Right ventricle myocardium superior (tissue), 1 donor: ENCODE data around the gene CPT1B. TPM values are rescaled to one million over a fixed set of nuclear protein-coding genes. Genes with fewer than 3 reads are reported as not detected.
"Not testable (repeated sequence)": the region's sequence is repeated elsewhere in the genome, so short reads cannot be mapped to it uniquely, and the experiment has no call there.

Source experiments
- ATAC-seq: fragments of 200-7000 bp; cut with Tn5 transposase; one replicate; pipeline ENCODE4 v1.9.1; 2020; ENCODE audit warnings: mild to moderate bottlenecking; ENCODE audit not compliant: poor library complexity
- DNase-seq: peaks from one replicate; pipeline ENCODE4 v3.0.0-alpha.2; 2020
- intact Hi-C: fragments of 100-400 bp; cut with DNase I; formaldehyde crosslinking; loops from one replicate; pipeline ENCODE4 v1.11.2; 2022
- total RNA-seq: library from RNA; stranded (reverse); fragmentation: NEBNext Ultra II Directional; extraction: Animal tissue kit (Norgen Biotek cat#: 25700); gene quantifications from one replicate; pipeline ENCODE4 v1.2.1, GENCODE V29; 2021
- donor health status: DM: no; HTN: yes; CAD: no; lungs with severe emphysema.

CPT1B gene
- total RNA-seq, 1 donor from 2014 or later, result 402 TPM

DNA sequence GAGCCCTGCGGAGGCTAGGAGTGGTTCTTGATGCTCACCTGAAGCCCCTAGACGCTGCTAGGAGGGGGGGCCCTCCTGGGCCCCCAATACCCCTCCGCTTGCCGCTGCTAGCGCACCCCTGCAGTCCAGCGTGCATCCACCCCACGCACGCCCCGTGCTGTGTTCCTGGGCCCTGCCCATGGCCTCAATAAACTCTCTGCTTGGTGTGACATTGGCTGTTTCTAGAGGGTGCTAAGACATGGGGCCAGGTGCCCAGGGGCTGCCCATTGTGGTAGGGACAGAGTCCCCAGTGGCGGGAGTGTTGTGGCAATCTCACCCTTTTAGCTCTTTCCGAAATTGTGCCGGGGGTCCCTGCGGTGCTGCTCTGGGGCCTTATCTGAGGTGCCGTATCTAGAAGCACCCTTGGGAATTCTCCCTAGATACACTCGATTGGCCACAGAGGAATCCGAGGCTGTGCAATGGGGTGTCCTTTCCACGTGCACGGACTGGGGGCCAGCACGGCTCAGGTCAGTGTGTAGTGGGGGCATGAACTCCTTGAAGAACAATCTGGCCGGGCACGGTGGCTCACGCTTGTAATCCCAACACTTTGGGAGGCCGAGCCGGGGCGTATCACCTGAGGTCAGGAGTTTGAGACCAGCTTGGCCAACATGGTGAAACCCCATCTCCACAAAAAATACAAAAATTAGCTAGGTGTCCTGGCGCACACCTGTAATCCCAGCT, 33.3 kb upstream of the CPT1B start:
- ATAC-seq (no peak), DNase-seq (no peak)
- intact Hi-C loops, result no loop called here

DNA sequence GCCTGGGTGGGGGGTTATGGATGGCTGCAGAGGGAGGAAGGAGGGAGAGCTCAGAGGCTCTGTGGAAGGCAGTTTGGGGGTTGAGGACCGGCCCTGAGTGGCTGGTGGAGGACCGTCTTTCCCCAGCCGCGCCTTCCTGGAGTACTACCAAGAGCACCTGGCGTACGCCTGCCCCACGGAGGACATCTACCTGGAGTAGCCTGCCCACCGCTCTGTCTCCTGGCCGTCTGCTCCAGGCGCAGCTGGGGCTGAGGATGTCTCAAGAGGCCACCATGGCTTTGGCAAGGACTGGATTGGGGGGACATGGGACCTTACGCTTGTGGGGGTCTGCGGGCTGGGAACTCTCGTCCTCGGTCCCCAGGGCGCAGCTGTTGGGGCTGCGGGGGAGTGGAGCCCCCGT, 32.4 kb upstream of the CPT1B start:
- no peak for DNase-seq
- intact Hi-C loops, result no loop called here
- ATAC-seq, result no peak

DNA sequence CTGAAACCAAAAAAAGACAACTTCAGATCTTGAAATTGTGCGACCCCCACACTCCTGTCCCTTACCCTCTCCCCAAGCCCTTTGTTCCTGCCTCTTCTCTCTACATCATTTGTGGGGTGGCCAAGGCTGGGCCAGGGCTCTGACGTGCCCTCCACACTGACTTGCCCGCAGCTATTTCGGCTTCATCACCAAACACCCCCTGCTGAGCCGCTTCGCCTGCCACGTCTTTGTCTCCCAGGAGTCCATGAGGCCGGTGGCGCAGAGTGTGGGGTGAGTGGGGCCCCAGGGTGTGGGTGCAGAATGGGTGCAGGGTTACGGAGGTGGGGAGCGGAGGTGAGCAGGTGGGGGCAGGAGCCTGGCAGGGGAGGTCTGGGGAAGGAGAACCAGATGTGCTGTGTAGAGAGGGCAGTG, 31.8 kb upstream of the CPT1B start:
- no peak for ATAC-seq
- intact Hi-C loops, result no loop called here
- no peak for DNase-seq

DNA sequence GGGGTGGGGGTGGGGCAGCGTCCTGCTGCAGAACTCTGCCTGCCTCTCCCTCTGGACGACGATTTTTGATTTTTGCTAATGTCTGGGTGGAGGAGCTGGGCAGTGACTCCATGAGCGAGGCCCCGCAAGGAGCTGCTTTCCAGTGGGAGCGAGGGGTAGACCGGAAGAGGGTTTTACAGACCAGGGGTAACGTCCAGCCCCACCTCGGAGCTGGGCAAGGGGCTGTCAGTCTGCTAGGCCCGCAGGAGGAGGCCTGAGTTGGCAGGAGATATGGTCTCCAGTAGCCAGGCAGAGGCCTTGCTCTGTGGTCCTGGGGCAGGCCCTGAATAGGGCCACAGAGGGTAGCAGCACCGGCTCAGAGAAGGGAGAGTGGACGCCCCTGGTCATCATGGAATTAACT, 31.4 kb upstream of the CPT1B start:
- intact Hi-C loops, result no loop called here
- ATAC-seq (no peak), DNase-seq (no peak)

DNA sequence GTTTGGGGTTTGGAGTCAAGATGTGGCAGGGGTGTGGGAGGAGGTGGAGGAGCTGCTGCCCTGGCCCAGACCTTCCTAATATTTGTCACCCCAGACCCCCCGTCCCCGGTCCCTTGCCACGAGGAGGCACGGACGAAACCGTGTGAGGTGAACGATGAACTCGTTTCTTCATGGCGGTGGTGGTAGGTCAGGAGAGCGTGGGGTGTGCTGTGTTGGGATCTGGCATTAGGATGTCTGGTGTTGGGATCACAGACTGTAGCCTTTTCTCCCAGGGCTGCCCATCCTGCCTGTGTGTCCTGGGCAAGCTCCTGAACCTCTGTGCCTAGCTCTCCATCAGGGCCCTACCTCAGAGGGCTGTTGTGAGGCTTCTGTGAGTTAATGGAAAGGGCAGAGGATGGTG, 30.8 kb upstream of the CPT1B start:
- ATAC-seq, result no peak
- DNase-seq, result no peak
- intact Hi-C loops, result no loop called here

DNA sequence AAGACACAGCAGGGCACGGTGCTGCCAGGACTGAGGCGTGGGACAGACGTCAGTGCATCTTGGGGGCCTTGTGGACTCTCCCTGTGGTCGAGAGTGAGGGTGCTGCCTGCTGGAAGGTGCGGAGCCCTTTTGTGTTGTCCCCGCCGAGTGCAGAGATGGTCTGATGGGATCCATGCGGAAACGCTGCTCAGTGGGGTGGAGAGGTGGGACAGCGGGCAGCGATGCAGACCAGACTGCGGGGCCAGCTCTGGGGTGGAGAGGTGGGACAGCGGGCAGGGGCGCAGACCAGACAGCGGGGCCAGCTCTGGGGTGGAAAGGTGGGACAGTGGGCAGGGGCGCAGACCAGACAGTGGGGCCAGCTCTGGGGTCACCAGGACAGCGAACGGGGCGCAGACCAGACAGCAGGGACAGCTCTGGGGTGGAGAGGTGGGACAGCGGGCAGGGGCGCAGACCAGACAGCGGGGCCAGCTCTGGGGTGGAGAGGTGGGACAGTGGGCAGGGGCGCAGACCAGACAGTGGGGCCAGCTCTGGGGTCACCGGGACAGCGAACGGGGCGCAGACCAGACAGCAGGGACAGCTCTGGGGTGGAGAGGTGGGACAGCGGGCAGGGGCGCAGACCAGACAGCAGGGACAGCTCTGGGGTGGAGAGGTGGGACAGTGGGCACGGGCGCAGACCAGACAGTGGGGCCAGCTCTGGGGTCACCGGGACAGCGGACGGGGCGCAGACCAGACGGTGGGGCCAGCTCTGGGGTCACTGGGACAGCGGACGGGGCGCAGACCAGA, 30.0 kb upstream of the CPT1B start:
- intact Hi-C loops, ATAC-seq, DNase-seq: not testable (repeated sequence)

DNA sequence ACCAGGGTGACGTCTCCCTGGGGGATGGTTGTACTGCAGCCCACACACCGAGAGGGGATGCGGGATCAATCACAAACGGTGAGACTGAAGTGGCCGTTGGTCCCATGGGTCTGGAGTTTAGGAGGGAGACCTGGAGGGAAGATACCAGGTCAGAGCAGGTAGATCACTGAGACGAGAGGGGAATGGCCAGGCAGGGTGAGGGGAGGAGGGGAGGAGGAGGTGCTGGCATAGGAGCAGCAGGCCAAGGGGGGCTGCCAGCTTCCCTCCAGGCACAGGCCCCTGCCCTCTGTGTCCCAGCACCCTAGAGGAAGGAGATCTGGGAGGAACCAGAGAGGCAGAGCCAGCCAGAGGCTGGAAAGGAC, 29.4 kb upstream of the CPT1B start:
- no peak for DNase-seq
- intact Hi-C loops, result no loop called here

DNA sequence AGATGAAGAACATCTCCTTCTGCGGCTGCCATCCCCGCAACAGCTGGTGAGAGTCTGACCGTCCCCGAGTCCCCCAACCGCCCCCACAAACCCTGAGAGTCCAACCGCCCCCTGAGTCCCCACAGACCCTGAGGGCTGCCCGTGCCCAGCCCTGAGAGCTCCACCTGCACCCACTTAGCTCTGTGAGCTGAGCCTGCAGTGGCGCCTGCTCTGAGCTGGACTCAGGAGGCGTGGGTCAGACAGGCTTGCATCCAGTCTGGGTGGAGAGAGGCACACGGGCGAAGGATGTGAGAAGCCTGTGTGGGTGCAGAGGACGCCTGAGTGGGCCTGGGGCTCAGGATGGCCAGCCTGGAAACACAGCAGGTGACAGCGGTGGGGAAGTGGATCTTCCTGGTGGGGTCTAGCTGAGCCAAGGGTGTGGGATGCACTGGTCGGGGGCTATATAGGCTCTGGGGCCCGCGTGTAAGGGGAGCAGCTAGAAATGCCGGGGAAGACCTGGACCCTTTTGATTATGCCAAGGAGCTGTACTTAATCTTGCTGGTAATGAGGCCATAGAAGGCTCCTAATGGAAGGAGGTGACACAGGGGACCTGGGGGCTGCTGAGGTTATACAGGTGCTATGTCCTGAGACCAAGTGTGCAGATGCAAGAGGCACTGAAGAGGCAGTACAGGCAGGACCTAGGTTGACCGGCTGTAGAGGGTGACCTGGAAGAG, 28.9 kb upstream of the CPT1B start:
- DNase-seq (no peak), ATAC-seq (no peak)
- intact Hi-C loops, result no loop called here

More for the DNA sequence above, 29.4 kb upstream of the CPT1B start:
- ATAC-seq, result no peak

DNA sequence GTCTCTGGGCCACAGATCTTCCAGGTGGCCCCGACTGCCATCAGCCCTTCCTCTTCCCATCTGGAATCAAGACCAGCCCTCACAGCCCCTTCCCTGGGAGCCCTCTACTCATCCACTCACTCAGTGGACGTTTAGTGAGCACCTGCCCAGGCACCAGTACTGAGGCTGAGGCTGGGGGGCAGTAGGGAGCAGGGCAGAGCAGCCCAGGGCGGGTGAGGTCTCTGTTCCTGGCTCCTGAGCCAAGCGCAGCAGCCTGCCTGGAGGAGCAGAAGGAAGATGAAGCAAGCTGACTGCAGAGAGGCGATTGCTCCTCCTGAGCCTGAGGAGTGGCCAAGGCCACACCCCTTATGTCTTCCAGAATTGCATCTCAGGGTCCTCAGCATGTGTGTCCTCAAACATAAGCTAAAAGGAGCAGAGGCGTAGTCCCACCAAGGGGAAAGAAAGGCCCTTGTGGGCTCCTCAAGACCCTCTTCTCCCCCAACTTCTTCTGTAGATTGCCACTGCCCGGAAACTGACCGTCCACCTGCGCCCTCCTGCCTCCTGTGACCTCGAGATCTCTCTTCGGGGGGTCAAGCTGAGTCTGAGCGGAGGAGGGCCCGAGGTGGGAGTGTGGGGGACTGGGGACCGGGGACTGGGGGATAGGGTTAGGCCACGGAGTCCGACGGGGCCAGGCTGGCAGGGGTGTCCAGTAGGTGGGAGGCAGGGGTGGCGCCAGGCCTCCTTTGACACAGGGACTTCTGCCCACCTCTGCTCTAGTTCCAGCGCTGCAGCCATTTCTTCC, 28.1 kb upstream of the CPT1B start:
- intact Hi-C loops, result no loop called here
- DNase-seq (no peak), ATAC-seq (no peak)

DNA sequence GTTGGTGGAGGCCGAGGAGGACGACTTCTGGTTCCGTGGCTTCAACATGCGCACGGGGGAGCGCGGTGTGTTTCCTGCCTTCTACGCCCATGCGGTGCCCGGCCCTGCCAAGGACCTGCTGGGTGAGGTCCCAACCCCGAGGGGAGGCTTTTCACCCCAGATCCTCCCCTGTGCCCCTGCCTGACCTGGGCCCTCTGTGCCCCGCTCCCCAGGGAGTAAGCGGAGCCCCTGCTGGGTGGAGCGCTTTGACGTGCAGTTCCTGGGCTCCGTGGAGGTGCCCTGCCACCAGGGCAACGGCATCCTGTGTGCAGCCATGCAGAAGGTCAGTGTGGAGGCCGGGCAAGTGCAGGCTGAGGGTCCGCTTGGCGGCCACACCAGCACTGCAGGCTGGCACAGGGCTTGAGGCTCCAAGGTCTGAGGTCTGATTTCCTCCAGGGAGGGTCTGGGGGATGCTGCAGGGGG, 27.4 kb upstream of the CPT1B start:
- DNase-seq, result no peak
- intact Hi-C loops, result no loop called here
- no peak for ATAC-seq

DNA sequence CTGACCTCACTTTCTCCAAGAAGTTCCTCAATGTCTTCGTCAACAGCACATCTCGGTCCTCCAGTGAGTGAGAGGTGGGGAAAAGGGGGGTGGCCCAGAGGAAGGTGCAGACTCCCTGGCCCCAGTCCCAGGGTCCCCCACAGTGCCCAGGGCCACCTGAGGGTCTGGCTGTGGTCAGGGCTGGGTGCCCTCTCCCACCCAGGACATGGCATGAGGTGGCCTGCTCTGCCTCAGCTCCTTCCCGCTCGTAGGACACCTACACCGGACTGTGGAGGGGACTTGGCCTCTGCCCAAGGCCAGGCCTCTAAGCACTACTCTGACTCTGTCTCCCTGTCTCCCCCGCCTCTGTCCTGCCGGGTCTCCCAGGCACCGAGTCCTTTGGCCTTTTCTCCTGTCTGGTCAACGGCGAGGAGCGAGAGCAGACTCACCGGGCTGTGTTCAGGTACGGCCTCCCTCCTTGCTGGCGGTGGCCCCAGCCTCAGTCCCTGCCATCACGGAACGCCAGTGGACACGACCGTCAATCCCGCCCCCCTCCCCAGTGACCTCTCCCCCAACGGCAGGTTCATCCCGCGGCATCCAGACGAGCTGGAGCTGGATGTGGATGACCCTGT, 26.9 kb upstream of the CPT1B start:
- DNase-seq (no peak), ATAC-seq (no peak)
- intact Hi-C loops, result no loop called here

DNA sequence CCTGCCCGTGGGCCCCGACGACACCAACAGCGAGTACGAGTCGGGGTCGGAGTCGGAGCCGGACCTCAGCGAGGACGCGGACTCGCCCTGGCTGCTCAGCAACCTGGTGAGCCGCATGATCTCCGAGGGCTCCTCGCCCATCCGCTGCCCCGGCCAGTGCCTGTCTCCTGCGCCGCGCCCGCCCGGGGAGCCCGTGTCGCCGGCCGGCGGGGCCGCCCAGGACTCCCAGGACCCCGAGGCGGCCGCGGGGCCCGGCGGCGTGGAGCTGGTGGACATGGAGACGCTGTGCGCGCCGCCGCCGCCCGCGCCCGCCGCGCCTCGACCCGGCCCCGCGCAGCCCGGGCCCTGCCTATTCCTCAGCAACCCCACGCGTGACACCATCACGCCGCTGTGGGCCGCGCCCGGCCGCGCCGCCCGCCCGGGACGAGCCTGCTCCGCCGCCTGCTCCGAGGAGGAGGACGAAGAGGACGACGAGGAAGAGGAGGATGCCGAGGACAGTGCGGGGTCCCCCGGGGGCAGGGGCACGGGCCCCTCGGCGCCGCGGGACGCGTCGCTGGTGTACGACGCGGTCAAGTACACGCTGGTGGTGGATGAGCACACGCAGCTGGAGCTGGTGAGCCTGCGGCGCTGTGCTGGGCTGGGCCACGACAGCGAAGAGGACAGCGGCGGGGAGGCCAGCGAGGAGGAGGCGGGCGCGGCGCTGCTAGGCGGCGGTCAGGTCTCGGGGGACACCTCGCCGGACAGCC, 26.2 kb upstream of the CPT1B start:
- no peak for DNase-seq
- intact Hi-C loops, result no loop called here
- ATAC-seq, result no peak

DNA sequence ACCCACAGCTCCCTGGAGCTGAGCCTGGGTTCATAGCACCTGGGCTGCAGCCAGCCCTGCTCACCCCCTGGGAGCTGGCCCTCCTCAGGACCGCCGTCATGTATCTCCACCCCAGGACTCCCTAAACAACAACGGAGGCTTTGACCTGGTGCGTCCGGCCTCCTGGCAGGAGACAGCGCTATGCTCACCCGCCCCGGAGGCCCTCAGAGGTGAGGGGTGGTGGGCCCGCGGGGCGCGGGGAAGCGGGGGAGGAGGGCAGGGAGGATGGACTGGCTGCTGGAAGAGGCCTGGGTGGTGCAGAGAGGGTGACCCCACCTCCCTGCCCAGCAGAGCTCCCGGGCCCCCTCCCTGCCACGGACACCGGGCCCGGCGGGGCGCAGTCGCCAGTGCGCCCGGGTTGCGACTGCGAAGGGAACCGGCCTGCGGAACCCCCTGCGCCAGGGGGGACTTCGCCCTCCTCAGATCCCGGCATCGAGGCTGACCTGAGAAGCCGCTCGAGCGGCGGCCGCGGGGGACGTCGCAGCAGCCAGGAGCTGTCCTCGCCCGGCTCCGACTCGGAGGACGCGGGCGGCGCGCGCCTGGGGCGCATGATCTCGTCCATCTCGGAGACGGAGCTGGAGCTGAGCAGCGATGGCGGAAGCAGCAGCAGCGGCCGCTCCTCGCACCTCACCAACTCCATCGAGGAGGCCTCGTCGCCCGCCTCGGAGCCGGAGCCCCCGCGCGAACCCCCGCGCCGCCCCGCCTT, 25.5 kb upstream of the CPT1B start:
- ATAC-seq (no peak), DNase-seq (no peak)
- intact Hi-C loops, result no loop called here

DNA sequence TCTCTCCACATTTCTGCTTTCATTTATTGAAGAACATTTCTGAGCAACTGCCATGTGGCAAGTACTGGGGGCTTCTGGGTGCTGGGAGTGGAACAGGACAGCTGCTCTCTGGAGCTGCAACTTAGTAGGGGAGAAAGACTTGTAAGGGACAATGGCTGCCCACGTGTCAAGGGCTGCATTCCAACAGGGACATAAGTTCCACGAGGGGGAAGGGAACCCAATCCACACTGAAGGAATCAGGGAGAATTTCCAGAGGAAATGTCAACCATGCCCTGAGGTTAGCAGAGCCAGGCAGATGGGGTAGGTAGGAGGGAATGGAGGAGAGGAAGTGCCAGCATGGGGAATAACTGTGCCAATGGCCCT, 24.1 kb upstream of the CPT1B start:
- intact Hi-C loops, result no loop called here
- DNase-seq, result no peak
- no peak for ATAC-seq

DNA sequence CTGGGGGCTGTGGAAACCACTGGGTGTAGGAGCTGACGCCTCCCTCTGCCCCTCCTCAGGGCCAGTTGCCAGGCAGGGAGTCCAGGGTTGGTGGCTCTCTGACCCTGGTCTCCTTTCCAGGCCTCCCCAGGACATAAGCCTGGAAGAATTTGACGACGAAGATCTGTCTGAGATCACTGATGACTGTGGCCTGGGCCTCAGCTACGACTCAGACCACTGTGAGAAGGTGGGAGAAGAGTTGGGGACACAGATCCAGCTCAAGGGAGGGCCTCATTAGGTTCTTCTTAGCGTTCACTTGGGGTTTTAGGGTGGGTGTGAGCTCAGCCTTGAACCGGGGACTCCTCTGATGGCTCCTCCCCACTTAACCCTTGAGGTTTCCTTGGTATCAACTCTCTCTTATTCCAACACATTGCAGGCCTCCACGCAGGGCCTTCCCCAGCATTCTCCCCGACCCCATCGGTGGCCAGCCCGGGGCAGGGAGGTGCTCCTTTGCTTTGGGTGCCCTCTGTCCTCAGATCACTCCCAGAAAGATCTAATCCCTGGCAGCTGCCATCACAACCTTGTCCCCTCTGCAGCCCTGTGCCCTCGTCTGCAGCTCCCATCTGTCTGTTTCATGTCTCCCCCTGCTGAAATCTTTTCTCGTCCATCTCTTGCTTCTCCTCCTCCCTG, 23.6 kb upstream of the CPT1B start:
- no peak for ATAC-seq
- DNase-seq, result no peak
- intact Hi-C loops, result no loop called here

DNA sequence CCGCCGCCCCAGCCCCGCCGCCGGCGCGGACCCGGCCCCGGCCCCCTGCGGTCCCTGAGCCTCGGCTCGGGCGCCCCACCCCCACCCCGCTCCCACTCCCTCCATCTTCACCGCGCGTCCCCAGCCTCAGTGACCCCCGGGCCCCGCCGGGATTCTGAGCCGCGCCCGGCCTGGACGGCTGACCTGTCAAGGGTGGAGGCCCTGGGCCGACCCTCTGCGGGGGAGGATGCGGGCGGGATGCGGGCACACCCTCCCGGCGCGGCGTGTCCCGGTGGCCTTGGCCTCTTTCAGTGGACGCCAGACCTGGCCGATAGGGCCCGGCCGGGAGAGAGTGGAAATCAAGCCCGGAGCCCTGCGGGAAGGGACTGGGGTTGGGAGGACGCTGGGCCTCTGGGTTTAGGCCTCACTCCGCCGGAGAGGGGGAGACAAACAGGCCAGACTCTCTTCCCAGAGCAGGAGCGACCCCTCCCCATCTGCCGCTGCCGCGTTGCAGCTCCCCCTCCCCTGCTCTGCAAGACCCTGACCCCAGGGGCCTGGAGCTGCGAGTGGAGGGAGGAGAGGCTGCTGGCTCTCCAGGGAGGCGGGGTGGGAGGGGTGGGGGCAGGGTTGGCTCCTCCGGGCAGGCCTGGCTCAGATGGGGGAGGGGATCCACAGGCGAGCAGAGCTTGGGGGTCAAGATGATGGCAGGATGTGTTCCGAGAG, 22.9 kb upstream of the CPT1B start:
- ATAC-seq (no peak), DNase-seq (no peak)
- intact Hi-C loops, result no loop called here
